HL-60 (cell line): ENCODE data around the gene WDFY2.

Source experiments
- GABPA ChIP-seq: IDR thresholded peaks from 2 replicates; pipeline ENCODE4 v1.6.1; 2012; ENCODE audit warnings: low read depth
- POLR2AphosphoS5 ChIP-seq: IDR thresholded peaks from 2 replicates; pipeline ENCODE4 v1.6.1; 2012; ENCODE audit warnings: low read depth
- TF ChIP-seq, protein P1 (sequence below): IDR thresholded peaks from one replicate; pipeline ENCODE4 v1.5.1; 2011; ENCODE audit warnings: low read length, control low read depth, inconsistent platforms; ENCODE audit not compliant: insufficient read depth
- TF ChIP-seq, protein P2 (sequence below): IDR thresholded peaks from 2 replicates; pipeline ENCODE4 v1.6.1; 2012; ENCODE audit warnings: low read depth; ENCODE audit not compliant: insufficient replicate concordance

DNA sequence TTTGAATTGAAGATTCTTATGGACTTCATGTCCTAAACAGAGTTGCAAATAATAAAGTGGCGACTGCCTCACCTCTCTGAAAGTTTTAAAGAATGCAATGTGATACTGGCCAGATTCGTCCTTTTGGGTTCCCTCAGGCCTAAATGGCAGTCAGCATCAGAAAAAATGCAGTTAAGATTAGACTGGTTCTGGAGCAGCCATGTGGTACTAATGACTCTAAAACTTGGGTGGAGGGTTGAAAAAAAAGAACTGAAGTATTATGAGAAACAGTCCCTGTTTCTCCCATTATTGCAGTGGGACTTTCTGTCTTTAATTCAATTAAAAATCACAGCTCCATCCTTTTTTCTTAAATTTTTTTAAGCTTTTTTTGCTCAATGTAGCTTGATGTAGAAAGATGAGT is 37.3 kb downstream of the WDFY2 start:
- TF ChIP-seq, protein P1, sequence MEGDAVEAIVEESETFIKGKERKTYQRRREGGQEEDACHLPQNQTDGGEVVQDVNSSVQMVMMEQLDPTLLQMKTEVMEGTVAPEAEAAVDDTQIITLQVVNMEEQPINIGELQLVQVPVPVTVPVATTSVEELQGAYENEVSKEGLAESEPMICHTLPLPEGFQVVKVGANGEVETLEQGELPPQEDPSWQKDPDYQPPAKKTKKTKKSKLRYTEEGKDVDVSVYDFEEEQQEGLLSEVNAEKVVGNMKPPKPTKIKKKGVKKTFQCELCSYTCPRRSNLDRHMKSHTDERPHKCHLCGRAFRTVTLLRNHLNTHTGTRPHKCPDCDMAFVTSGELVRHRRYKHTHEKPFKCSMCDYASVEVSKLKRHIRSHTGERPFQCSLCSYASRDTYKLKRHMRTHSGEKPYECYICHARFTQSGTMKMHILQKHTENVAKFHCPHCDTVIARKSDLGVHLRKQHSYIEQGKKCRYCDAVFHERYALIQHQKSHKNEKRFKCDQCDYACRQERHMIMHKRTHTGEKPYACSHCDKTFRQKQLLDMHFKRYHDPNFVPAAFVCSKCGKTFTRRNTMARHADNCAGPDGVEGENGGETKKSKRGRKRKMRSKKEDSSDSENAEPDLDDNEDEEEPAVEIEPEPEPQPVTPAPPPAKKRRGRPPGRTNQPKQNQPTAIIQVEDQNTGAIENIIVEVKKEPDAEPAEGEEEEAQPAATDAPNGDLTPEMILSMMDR = no peak
- TF ChIP-seq POLR2AphosphoS5 (no peak), GABPA (no peak)
- TF ChIP-seq, protein P2, sequence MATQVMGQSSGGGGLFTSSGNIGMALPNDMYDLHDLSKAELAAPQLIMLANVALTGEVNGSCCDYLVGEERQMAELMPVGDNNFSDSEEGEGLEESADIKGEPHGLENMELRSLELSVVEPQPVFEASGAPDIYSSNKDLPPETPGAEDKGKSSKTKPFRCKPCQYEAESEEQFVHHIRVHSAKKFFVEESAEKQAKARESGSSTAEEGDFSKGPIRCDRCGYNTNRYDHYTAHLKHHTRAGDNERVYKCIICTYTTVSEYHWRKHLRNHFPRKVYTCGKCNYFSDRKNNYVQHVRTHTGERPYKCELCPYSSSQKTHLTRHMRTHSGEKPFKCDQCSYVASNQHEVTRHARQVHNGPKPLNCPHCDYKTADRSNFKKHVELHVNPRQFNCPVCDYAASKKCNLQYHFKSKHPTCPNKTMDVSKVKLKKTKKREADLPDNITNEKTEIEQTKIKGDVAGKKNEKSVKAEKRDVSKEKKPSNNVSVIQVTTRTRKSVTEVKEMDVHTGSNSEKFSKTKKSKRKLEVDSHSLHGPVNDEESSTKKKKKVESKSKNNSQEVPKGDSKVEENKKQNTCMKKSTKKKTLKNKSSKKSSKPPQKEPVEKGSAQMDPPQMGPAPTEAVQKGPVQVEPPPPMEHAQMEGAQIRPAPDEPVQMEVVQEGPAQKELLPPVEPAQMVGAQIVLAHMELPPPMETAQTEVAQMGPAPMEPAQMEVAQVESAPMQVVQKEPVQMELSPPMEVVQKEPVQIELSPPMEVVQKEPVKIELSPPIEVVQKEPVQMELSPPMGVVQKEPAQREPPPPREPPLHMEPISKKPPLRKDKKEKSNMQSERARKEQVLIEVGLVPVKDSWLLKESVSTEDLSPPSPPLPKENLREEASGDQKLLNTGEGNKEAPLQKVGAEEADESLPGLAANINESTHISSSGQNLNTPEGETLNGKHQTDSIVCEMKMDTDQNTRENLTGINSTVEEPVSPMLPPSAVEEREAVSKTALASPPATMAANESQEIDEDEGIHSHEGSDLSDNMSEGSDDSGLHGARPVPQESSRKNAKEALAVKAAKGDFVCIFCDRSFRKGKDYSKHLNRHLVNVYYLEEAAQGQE = no peak
